Measurements from ENCODE around the gene RPP25L. TPM values are rescaled to one million over a fixed set of nuclear protein-coding genes. Genes with fewer than 3 reads are reported as not detected.

Gene RPP25L
- total RNA-seq, 6 donors from 2014 or later: 16.5 to 27.0 (median 21.7) TPM

DNA sequence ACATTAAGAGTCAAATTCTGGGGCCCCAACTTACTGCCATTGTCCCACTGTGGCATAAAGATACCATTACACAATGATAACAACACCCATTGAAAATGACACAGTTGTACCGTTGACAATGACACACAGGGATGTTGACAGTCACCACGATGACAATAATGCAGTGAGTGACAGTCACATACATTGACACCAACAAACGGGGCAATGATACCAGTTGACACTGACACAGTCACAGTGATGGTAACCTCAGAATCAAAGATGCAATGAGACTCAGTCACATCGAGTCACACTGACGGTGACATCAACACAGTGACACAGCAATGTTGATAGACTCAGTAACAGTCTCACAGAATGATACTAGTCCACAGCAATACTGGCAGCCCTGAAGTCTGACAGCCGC, 39.3 kb downstream of the RPP25L start:
- peaks cover 2 to 5% (median 3%) of the 10 kb centered on the region in 4 donors for H3K4me1 ChIP-seq
- peaks cover 0 to 11% (median 2%) of the 10 kb centered on the region in 4 donors for H3K27me3 ChIP-seq
- 78 to 94% methylated on average over 5 to 6 of the region's 6 CpGs for WGBS, 2 donors
- H3K27ac ChIP-seq: no peak overlapping the region
- H3K4me3 ChIP-seq: no peak overlapping the region
- no peaks in the 10 kb centered on the region for H3K9me3 ChIP-seq
- no peak for DNase-seq
- TF ChIP-seq, protein P1, sequence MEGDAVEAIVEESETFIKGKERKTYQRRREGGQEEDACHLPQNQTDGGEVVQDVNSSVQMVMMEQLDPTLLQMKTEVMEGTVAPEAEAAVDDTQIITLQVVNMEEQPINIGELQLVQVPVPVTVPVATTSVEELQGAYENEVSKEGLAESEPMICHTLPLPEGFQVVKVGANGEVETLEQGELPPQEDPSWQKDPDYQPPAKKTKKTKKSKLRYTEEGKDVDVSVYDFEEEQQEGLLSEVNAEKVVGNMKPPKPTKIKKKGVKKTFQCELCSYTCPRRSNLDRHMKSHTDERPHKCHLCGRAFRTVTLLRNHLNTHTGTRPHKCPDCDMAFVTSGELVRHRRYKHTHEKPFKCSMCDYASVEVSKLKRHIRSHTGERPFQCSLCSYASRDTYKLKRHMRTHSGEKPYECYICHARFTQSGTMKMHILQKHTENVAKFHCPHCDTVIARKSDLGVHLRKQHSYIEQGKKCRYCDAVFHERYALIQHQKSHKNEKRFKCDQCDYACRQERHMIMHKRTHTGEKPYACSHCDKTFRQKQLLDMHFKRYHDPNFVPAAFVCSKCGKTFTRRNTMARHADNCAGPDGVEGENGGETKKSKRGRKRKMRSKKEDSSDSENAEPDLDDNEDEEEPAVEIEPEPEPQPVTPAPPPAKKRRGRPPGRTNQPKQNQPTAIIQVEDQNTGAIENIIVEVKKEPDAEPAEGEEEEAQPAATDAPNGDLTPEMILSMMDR (IDR thresholded peaks at IDR 0.05): no peak
- TF ChIP-seq EP300 (IDR thresholded peaks at IDR 0.05) (no peak), POLR2AphosphoS5 (IDR thresholded peaks at IDR 0.05) (no peak), POLR2A (IDR thresholded peaks at IDR 0.05) (no peak)
- H3K36me3 ChIP-seq: no peaks in the 10 kb centered on the region
- ATAC-seq (ENCODE audit: low FRiP score in 2 of 2): no peak

DNA sequence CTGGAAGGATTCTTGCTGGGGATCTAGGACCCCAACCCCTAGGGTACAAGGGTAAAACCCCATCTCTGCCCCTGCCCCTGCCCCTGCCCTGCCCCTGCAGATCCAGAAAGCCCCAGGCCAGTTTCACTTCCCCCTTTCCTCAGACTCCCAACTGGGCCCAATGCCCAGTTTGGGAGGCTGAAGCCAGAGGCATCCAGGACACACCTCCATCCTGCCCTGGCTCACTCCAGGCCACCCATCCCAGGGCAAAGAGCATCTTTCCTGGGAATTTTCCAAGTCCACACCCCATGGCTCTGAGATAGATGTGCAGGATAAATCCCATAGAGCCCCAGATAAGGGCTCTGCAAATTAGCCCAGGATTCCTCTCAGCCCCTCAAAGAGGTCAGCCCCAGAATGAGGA, 39.8 kb downstream of the RPP25L start:
- Histone ChIP-seq H3K27ac (no peak overlapping the region), H3K9me3 (no peaks in the 10 kb centered on the region), H3K4me1 (no peaks in the 10 kb centered on the region), H3K36me3 (no peaks in the 10 kb centered on the region), H3K27me3 (peaks cover 0 to 6% (median 0%) of the 10 kb centered on the region in 4 donors), H3K4me3 (no peak overlapping the region)
- DNase-seq: no peak
- ATAC-seq (ENCODE audit: low FRiP score in 2 of 2): no peak
- TF ChIP-seq, protein P1 (IDR thresholded peaks at IDR 0.05): no peak
- TF ChIP-seq EP300 (IDR thresholded peaks at IDR 0.05) (no peak), POLR2A (IDR thresholded peaks at IDR 0.05) (no peak), POLR2AphosphoS5 (IDR thresholded peaks at IDR 0.05) (no peak)

DNA sequence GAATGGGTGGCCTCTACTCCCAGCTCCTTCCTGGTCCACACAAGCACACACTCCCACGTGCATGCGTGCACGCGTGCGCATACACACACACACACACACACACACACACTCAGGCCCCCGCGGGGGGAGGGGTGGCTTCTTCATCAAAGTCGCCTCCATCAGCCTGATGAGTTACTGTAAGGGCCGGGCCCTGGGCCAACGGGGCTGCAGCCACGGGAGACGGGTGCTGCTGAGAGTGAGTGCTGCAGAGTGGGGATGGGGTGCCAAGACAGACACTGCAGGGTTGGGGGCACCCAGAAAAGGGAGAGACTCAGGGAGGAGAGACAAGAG, 40.5 kb downstream of the RPP25L start:
- no peak for ATAC-seq (ENCODE audit: low FRiP score in 2 of 2)
- 63 to 66% methylated on average over 12 of the region's 12 CpGs for WGBS, 2 donors
- no peak overlapping the region for H3K27ac ChIP-seq
- no peaks in the 10 kb centered on the region for H3K36me3 ChIP-seq
- DNase-seq: no peak
- no peak for TF ChIP-seq POLR2A (IDR thresholded peaks at IDR 0.05)
- TF ChIP-seq POLR2AphosphoS5 (IDR thresholded peaks at IDR 0.05): no peak
- TF ChIP-seq EP300 (IDR thresholded peaks at IDR 0.05): no peak
- TF ChIP-seq, protein P1 (IDR thresholded peaks at IDR 0.05): no peak
- peaks cover 0 to 2% (median 0%) of the 10 kb centered on the region in 4 donors for H3K27me3 ChIP-seq
- no peaks in the 10 kb centered on the region for H3K4me1 ChIP-seq
- no peak overlapping the region for H3K4me3 ChIP-seq
- no peaks in the 10 kb centered on the region for H3K9me3 ChIP-seq

DNA sequence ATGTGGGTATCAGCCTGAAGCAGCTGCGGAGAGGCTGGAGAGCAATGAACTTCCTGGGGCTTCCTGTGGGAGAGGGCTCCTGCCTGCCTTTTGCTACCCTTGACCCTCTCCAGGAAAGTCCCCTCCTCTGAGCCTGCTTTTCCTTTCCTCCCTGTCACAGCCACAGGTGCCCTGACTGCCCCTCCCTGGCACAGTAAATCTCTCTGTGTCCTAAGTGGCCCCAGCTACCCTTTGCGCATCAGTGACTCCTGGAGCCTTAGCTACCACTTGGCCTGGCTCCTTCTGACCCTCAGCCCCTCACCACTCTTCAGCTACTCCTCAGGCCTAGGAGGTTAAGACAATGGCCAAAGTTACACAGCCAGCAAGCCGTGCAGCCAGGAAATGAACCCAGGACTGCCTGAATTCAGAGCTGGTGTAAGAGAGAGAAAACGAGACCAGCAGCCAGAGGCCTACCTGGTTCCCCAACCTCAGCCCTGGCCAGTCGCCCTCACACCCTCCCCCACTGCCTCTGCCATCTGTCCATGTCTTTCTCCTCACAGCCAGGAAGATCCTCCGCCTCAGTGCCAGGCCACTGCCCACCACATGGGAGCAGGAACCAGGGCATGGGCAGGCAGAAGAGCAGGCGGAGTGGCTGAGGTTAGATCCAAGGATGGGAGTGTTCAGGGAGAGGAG, 41.0 kb downstream of the RPP25L start:
- 75 to 79% methylated on average over 7 of the region's 7 CpGs for WGBS, 2 donors
- no peak overlapping the region for H3K27ac ChIP-seq
- DNase-seq (no peak), ATAC-seq (ENCODE audit: low FRiP score in 2 of 2) (no peak)
- TF ChIP-seq POLR2A (IDR thresholded peaks at IDR 0.05) (no peak), POLR2AphosphoS5 (IDR thresholded peaks at IDR 0.05) (no peak), EP300 (IDR thresholded peaks at IDR 0.05) (no peak)
- TF ChIP-seq, protein P1 (IDR thresholded peaks at IDR 0.05): no peak
- no peaks in the 10 kb centered on the region for H3K36me3 ChIP-seq
- no peaks in the 10 kb centered on the region for H3K9me3 ChIP-seq
- H3K4me1 ChIP-seq: no peaks in the 10 kb centered on the region
- no peak overlapping the region for H3K4me3 ChIP-seq
- H3K27me3 ChIP-seq: peaks cover 0 to 2% (median 0%) of the 10 kb centered on the region in 4 donors

DNA sequence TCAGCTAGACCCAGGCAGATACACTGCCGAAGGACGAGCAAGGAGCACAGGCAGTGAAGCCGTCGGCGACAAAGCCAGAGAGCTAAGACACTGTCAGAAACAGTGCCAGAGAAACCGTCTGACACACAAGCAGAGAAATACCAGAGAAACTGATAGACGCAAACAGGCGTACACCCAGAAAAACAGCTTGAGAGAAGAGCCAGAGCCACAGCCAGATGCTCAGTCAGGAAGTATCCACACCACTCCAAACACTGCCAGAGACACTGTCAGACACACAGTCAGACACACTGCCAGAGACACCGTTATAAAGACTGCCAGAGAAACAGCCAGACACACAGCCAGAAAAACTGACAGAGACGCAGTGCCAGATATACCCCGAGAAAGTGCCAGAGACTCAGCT, 41.5 kb downstream of the RPP25L start:
- no peaks in the 10 kb centered on the region for H3K9me3 ChIP-seq
- WGBS, 2 donors: 70 to 72% methylated on average over 10 to 11 of the region's 11 CpGs
- H3K36me3 ChIP-seq: no peaks in the 10 kb centered on the region
- H3K27ac ChIP-seq: no peak overlapping the region
- H3K4me3 ChIP-seq: no peak overlapping the region
- TF ChIP-seq POLR2A (IDR thresholded peaks at IDR 0.05) (no peak), POLR2AphosphoS5 (IDR thresholded peaks at IDR 0.05) (no peak), EP300 (IDR thresholded peaks at IDR 0.05) (no peak)
- TF ChIP-seq, protein P1 (IDR thresholded peaks at IDR 0.05): no peak
- peaks cover 0 to 2% (median 0%) of the 10 kb centered on the region in 4 donors for H3K27me3 ChIP-seq
- DNase-seq (no peak), ATAC-seq (ENCODE audit: low FRiP score in 2 of 2) (no peak)
- H3K4me1 ChIP-seq: no peaks in the 10 kb centered on the region

Data from upper lobe of left lung (tissue), 6 donors.